ENCODE measurements around the gene C11orf24. TPM values are rescaled to one million over a fixed set of nuclear protein-coding genes. Genes with fewer than 3 reads are reported as not detected.

The C11orf24 gene
- total and polyA plus RNA-seq, 9 of the 15 experiments (the other 6 are each of a cell fraction or from before 2014, with no cell fraction given), result 2.0 to 65.2 (median 32.5) TPM

GRCh38 chr11:68213555-68214172 lies 58.1 kb downstream of the C11orf24 start (continued):
- TF ChIP-seq MLX (CRISPR knock-in tag; conservative IDR thresholded peaks at IDR 0.05), result peak in 1 of 2 experiments; percentile 29; a peak in 1 of 4 replicates
- TF ChIP-seq E2F5 (CRISPR knock-in tag; IDR thresholded peaks at IDR 0.05), result no peak
- TF ChIP-seq NFIX (CRISPR knock-in tag; IDR thresholded peaks at IDR 0.05; ENCODE audit: low read depth), result no peak
- peak; percentile 95 for TF ChIP-seq KDM2B (CRISPR knock-in tag; IDR thresholded peaks at IDR 0.05)
- TF ChIP-seq GATA2 (CRISPR knock-in tag; IDR thresholded peaks at IDR 0.05), result no peak
- no peak for TF ChIP-seq ZNF407 (IDR thresholded peaks at IDR 0.05; ENCODE audit: low read depth)
- TF ChIP-seq MNT (conservative IDR thresholded peaks at IDR 0.05), result peak; percentile 59 to 86; a peak in 3 of 4 replicates
- no peak for TF ChIP-seq ZFP91 (CRISPR knock-in tag; IDR thresholded peaks at IDR 0.05)
- TF ChIP-seq ZNF644 (tag; IDR thresholded peaks at IDR 0.05; ENCODE audit: low read depth), result 0 out of 2 replicates have a peak, but pooled peaks have one; percentile 54
- no peak for TF ChIP-seq ZNF785 (CRISPR knock-in tag; IDR thresholded peaks at IDR 0.05)
- no peak for TF ChIP-seq RNF219 (CRISPR knock-in tag; IDR thresholded peaks at IDR 0.05)
